Stimulated activated CD4-positive, alpha-beta T cell treated with anti-CD3 and anti-CD28 coated beads, TNF-alpha, amount 100 ng/mL, for 48 hours (primary cell): ENCODE data around the gene CDADC1.
"Not testable (repeated sequence)": the region's sequence is repeated elsewhere in the genome, so short reads cannot be mapped to it uniquely, and the experiment has no call there.

Experiments used
- DNase-seq, 3 donors: peaks; one replicate each; pipeline ENCODE4 v3.0.0-alpha.2; 2020; ENCODE audit warnings: low read depth in 3 of 3

Gene CDADC1

DNA sequence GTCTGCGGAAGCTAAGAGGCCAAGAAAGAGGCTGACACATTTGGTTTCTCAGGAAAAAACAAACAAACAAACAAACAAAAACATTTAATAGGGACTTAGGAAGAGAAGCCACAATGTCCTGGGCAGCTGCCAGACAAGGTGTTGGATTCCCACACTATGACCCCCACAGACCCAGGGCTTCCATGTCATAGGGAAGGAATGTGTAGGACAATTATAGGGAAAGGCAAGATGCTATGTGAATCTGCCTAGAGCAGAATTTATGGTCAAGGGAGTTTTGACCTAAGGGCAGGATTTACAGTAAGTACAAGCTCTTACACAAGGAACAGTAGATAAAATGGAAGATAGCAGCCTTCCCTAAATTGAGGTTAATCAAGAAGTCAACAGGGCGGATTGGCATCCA is 9.1 kb upstream of the CDADC1 start:
- DNase-seq = no peak

DNA sequence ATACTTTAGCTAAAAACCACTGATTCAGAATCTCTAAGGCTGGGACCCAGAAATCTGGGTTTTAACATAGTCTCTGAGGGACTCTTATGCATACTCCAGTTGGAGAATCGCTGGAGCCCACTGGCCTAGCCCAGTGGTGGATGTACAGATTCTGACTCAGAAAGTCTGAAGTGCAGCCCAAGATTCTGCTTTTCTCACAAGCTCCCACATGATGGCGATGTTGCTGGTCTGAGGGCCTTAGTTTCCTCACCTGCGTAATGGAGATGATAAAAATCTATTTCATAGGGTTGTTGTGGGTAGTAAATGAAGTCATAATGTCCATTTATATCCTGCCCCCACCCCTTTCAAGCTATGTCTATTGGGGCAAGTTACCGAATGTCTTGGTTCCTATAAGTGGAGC is 7.7 kb upstream of the CDADC1 start:
- no peak for DNase-seq

- DNase-seq = no peak
Measured at GRCh38 chr13:49241296-49241695, 6.4 kb upstream of the CDADC1 start.

DNA sequence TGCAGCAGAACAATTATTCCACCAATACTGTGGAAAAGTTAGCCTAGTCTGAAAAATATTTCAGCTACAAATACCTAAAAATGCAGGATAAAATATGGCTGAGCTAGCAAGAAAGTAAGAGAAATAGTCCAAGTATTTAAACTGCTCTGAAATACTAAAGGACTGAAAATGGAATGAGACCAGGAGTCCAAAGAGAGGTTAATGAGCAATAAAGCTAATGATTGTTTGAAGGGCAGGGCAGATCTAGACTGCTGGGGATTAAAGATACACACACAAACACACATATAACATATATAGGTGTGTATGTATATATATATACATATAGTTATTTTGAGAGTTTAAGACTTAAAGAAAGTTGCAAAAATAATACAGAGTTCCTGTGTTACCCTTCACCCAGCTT is 2.6 kb upstream of the CDADC1 start:
- no peak for DNase-seq

DNA sequence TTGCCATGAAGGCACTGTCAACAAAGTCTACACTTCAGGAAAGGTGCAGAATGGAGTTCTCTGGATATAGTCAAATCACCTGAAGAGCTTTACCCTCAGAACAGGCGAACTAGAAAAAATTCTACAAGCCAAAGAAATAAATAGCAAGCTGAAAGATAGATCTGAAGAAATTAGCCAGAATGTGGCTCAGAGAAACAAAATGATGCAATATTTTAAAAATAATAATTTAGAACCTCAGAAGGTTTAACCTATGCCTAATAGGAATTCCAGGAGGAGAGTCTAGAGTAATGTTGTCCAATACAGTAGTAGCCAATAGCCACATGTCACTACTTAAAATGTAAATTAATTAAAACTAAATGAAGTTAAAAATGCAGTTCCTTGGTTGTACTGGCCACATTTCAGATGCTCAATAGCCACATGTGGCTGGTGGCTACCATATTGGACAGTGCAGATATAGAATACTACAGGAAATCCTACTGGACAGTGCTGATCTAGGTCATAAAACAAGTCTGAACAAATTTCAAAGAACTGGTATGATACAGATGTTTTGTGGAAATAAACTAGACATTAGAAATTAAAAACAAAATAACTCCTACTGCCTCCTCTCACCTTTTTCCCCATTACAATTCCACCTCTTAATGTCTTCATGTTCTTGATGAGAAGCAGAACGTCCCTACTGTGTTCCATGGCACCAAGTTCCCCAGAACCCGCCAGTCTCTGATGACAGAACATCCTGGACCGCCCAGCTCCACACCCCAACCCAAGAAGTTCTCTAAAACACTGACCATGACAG is 679 bp upstream of the CDADC1 start:
- DNase-seq = no peak

- DNase-seq = no peak
Measured at GRCh38 chr13:49248622-49249002, 887 bp downstream of the CDADC1 start.

GRCh38 chr13:49251326-49251725 is 3.6 kb downstream of the CDADC1 start:
- no peak for DNase-seq

DNA sequence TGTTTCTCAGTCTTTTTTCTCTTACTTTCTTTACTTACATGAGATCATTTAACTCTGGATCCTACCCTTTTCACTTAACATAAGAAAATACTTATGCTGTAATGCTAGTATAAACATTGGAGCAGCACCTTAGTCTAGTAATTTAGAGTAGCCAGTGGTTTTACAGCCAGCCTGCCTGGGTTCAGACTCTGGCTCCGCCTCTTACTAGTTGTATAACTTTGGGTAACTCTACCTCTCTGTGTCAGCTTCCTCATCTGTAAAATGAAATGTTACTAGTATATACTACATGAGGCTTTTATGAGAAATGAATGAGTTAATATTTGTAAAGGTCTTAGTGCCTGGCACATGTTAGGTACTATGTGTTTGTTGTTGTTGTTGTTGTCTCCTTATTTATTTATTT is 5.6 kb downstream of the CDADC1 start:
- no peak for DNase-seq

DNA sequence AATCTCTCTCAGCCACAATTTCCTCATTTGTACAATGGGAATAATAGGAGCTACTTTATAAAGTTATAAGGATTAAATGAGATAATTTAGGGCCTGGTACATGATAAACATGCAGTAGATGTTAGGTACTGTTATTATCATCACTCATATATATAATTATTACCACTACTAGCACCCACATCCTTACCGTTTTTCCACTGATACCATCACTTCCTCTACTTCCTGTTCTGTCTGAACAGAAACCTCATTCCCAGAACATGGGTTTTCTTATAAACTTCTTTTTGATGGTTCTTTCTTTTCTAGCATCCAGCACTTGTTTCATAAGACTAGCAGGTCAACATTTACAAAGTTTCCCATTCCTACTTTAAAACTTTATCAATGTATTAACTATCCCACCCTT is 6.3 kb downstream of the CDADC1 start:
- no peak for DNase-seq

DNA sequence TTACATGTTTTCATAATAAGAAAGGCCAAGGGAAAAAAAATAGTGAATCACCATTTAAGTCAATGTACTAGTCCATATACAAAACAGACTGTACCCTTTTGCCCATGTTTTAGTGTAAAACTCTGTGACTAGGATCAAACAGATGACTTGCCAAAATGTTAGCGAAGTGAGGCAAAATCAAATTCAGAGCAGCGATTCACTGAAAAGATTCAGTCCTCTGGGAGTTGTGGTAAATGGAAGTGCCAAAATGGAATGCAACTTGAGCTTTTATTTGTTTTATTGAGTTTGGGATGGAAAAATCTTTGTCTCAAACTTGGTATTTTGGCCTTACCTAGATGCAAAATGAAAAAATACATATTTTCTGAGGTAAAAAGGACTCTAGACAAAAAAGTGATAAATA is 9.1 kb downstream of the CDADC1 start:
- DNase-seq = no peak

GRCh38 chr13:49258089-49258796 is 10.5 kb downstream of the CDADC1 start:
- no peak for DNase-seq

DNA sequence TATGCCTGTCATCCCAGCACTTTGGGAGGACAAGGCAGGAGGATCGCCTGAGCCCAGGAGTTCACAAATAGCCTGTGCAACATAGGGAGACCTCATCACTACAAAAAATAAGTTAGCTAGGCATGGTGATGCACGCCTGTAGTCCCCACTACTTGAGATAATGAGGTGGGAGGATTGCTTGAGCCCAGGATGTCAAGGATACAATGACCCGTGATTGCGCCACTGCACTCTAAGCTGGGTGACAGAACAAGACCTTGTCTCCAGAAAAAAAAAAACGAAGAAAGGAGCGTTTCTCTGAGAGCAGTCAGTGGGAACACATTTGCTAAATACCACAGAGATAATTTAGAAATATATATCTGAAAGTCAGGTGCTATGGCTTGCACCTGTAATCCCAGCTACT is 11.9 kb downstream of the CDADC1 start:
- no peak for DNase-seq

DNA sequence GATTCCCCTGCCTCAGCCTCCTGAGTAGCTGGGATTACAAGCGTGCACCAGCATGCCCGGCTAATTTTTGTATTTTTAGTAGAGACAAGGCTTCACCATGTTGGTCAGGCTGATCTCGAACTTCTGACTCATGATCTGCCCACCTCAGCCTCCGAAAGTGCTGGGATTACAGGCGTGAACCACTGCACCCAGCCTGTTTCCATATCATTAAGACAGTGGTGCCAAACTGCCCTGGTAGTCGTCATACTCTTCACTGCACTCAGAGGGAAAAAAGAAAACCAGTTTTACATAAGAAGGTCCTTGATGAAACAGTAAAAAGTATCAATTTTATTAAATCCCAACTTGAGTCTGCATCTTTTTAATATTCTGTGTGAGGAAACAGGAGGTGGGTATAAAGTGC is 14.9 kb downstream of the CDADC1 start:
- DNase-seq = no peak

DNA sequence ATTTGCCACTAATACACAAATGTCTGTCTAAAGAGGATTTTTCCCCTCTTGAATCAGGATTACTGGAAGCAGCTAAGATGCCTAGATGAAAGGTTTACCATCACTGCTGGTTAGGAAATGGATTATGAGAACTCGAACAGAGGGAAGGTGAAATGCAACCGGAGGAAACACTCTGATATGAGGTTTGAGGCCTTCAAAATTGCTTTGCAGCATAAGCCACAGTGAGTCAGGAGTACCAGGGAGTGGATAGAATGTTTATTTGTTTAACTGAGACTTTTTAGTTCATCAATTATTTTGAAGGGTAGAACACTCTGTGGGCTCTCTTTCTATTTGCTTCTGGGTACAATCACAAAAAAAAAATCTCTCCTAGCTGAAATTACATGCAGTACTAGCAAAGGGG is 18.1 kb downstream of the CDADC1 start:
- no peak for DNase-seq

- no peak for DNase-seq
Measured at GRCh38 chr13:49271264-49271663, 23.5 kb downstream of the CDADC1 start.

DNA sequence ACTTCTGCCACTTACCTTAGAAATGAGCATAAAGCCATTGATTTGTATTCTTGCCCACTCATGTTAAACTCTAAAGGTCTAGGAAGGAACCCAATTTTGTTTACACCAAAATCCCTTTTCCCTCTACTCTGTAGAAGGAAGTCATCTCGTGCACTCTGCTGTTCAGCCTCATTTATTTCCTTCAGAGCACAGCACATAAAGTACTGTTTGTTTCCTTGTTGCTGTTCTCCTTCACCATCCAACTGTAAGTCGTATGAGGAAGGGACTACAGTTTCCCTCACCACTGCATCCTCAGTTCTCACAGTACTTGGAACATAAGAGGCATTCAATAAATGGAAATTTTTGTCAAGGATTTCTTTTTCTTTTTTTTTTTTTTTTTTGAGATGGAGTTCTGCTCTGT is 24.6 kb downstream of the CDADC1 start:
- no peak for DNase-seq

GRCh38 chr13:49278211-49278610 is 30.5 kb downstream of the CDADC1 start:
- no peak for DNase-seq

GRCh38 chr13:49279112-49279511 is 31.4 kb downstream of the CDADC1 start:
- DNase-seq = no peak

DNA sequence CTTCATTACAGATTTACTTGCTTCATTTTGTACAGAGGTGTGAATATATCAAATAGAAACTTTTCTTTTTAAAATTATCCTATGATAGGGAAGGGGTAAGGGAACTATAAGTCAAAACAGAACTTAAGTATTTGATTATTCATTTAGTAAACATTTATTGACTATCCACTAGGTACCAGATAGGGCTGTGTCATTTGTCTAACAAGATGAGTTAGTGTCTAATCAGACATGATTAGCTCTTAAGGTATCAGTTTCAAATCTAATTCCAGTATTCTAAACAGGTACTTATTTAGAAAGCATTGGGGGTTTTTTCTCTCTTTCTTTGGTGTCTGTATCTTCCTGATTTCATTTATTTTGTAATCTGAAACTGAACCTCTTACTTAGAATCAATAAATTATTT is 32.2 kb downstream of the CDADC1 start:
- no peak for DNase-seq

DNA sequence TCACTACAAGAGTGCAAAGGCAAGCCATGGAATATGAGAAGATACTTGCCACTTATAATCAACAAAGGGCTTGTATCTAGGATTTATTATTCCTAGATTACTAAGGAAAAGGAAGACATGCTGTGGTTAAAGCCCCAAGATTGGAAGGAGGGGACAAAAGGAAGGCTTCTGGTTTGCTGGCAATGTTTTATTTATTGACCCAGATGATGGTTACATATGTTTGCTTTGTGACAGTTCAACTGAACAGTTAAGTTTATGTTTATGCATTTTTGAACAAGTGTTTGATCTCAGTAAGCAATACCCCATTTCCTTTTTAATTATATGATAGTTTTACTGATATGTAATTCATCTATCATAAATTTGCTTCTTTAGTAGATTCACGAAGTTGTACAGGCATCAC is 40.3 kb downstream of the CDADC1 start:
- DNase-seq = no peak

DNA sequence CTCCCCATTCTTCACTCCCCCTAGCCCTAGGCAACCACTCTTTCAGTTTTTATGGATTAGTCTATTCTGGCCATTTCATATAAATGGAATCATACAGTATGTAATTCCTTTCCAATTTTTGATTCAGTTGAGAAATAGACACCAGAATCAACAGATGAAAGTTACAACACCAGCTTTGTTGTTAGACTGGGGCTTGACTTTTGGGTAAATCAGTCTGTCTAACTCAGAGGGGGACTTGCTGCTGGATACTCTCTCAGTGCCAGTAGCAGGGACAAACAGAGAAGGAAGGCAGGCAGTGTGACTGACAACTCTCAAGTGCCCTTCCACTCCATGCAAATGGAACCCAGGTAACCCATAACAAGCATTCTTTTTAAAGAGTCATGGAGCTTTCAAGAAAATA is 40.7 kb downstream of the CDADC1 start:
- DNase-seq = no peak

DNA sequence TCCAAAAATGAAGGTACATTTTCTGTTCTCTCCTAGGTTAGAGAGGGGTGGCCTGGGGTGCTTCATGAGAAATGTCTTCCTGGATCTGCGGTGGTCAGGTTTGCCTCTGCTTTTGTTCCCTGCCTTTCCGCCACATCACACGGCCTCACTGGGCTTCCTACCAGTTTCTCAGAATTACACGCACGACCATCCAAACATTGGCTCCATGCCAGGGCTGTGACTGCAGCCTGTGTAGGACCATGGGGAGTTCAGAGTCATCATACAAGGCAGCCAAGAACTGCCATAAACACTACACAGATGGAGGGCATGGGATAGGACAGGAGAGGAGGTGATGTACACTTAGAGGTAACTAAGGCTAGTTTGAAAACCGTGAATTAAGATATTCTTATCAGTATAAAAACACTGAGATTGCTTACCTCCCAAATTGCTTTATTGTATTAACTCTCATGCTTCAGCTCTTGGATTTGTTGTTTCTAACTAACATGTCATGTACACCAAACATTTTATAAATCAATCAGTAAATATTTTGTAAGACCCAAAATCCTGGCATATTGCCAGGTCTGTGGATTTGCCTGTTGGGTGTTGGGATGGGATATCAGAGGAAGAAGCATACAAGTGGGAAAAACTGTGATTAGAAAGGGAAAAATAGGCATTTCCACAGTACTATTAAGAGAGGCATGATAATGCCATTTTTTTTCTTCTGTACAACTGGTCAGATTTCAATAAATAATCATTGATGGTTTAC is 45.2 kb downstream of the CDADC1 start:
- DNase-seq = no peak

GRCh38 chr13:49294723-49295122 is 47.0 kb downstream of the CDADC1 start:
- not testable (repeated sequence) for DNase-seq
